PC-9 (cell line): ENCODE results near the gene ZNF578.

ENCODE experiments used
- EZH2 ChIP-seq: fragments of 200-600 bp; sonication (generic); IDR thresholded peaks from 2 replicates; pipeline ENCODE4 v1.8.0; 2017; ENCODE audit warnings: antibody characterized with exemption, low read depth
- TF ChIP-seq, protein P1 (sequence below): fragments of 200-600 bp; sonication (generic); conservative IDR thresholded peaks from 2 replicates; pipeline ENCODE4 v1.6.1; 2017; ENCODE audit warnings: mixed run types, antibody characterized with exemption, mild to moderate bottlenecking, moderate library complexity

- TF ChIP-seq, protein P1, sequence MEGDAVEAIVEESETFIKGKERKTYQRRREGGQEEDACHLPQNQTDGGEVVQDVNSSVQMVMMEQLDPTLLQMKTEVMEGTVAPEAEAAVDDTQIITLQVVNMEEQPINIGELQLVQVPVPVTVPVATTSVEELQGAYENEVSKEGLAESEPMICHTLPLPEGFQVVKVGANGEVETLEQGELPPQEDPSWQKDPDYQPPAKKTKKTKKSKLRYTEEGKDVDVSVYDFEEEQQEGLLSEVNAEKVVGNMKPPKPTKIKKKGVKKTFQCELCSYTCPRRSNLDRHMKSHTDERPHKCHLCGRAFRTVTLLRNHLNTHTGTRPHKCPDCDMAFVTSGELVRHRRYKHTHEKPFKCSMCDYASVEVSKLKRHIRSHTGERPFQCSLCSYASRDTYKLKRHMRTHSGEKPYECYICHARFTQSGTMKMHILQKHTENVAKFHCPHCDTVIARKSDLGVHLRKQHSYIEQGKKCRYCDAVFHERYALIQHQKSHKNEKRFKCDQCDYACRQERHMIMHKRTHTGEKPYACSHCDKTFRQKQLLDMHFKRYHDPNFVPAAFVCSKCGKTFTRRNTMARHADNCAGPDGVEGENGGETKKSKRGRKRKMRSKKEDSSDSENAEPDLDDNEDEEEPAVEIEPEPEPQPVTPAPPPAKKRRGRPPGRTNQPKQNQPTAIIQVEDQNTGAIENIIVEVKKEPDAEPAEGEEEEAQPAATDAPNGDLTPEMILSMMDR, result no peak
- TF ChIP-seq EZH2, result no peak
Measured at GRCh38 chr19:52453324-52454094, at the start of gene ZNF578.
